Measurements from ENCODE around the gene UBE3A.
A peak's percentile ranks its signal among the peaks of the same experiment; 100 is the strongest.

Gene UBE3A

DNA sequence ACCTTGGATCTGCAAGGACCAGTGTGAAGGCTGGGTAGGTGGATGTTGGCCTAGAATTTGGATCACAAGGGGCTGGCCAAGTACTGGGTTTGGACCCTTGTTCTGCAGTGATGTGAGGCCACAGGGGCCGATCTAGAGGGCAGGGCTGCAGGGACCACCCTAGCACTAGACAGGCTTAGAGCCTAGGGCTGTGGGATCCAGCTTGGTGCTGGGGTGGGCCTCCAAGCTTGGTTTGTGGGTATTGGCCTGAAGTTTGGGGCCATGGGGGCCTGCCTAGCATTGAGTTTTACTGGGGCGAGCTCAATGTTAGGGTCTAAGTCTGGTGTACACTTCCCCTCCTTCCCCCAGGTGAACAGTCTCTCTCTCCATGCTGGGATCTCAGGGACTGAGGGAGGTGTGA lies 36.5 kb downstream of the UBE3A start:
- DNase-seq = no peak

- DNase-seq = no peak
Observed at GRCh38 chr15:25401501-25401900, 37.3 kb downstream of the UBE3A start.

DNA sequence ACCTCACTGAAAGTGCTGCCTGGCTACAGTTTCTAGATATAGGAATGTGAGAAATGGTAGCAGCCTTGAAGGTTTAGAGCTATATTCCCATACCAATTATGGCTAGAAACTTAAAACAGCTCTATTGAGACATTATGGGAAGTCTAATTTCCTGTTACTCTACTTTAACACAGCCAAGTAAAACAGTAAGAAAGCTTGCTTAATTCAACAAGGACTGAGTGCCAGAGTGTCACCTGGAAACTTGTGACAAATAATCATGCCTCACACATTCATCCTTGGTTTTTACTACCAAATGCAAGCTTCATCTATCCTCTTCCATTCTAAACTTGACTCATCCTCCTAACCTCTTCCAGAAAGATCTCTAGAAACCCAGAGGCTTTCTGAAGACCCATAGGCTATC lies 41.7 kb downstream of the UBE3A start:
- DNase-seq = no peak

DNA sequence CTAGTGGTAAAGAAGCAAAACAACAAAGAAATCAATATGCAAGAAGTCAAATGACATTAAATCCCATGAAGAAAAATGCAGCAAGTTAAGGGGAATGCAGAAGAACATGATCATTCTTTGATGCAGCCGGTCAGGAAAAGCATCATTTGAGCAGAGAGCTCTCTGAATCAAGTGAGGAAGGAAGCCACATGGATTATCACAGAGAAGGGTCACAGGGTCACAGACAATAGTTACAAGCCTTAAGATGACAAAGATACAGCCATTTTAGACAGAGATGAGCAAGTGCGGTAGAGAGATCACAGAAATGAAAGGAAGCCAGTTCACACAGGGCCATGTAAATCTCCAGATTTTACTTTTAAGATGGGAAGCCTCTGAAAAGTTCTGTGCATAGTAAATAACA lies 43.9 kb downstream of the UBE3A start:
- DNase-seq = no peak

DNA sequence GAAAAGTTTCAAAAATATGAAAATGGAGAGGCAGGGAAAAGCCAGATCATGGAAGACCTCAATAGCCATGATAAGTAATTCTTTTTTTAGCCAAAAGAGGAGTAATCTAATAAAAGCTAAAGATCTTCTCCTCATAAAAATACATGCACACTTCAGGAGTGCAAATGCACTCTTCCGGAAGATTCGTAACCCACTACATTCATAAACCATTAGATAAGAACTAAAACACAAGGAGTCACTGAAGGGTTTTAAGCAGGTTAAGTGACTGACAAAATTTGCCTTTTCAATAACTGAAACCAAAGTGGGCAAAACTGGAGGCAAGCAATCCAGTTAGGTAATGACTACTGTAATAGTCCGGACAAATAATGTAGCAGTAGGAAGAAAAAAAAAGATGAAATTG lies 46.0 kb downstream of the UBE3A start:
- no peak for DNase-seq

DNA sequence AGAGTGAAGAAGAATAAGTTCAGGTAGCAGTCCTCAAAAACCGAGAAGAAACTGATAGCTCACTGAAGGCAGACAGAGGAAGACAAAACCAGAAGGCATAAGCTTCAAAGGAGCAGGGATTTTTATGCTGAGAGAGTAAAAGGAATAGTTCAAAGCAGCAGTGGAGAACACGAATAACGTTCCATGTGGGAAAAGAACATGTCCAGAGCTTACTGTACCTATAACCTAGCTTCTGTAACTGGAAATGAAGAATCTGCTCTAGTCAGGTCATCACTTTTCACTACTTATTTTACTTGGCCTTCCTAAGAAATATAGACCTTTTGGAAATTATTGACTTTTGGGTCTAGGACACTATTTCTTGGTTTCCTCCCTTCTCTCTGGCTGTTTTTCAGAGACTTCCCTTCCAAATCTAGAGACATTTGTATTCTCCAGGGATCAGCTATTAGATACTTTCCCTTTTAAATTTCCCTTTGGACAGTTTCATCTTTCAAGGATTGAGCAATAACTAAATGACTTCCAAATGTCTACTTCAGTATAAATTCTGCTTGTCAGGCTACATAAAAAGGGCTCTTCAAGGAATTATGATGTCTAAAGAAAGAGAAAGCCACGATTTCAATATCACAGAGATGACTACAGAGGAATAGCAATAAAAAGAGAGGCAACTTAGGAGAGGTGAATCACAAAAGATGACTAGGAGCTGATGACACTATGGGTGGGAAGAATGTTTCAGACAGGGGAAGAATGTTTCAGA lies 46.7 kb downstream of the UBE3A start:
- DNase-seq = peak; percentile 95

GRCh38 chr15:25385986-25386385 lies 52.8 kb downstream of the UBE3A start:
- no peak for DNase-seq

DNA sequence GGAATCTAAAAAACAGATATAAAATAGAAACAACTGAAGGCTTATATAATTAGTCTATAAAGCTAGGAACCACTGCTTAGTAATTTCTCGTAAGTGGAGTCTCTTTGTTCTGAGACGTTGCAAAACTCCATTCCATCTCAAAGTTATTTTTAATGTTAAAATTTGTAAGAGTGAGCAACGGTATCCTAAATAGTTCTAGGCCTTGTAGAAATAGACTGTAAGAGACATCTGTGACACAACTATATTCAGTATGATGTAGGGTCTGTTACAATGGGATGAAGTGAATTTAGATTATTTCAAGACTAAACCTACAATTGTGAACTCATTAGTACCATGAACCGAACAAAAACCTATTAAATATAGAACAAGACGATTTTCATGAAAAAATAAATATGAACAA lies 57.2 kb downstream of the UBE3A start:
- no peak for DNase-seq

GRCh38 chr15:25378501-25378901 lies 60.3 kb downstream of the UBE3A start:
- peak; percentile 10 for DNase-seq

- DNase-seq = no peak
Observed at GRCh38 chr15:25375557-25375956, 63.3 kb downstream of the UBE3A start.

- no peak for DNase-seq
Observed at GRCh38 chr15:25374143-25374542, 64.7 kb downstream of the UBE3A start.

- no peak for DNase-seq
Observed at GRCh38 chr15:25372298-25372697, 66.5 kb downstream of the UBE3A start.

- DNase-seq = peak; percentile 27
Observed at GRCh38 chr15:25368850-25369249, 70.0 kb downstream of the UBE3A start.

GRCh38 chr15:25366058-25366457 lies 72.8 kb downstream of the UBE3A start:
- DNase-seq = no peak

GRCh38 chr15:25362545-25362944 lies 76.3 kb downstream of the UBE3A start:
- no peak for DNase-seq

GRCh38 chr15:25347707-25348106 lies 91.1 kb downstream of the UBE3A start:
- DNase-seq = no peak

DNA sequence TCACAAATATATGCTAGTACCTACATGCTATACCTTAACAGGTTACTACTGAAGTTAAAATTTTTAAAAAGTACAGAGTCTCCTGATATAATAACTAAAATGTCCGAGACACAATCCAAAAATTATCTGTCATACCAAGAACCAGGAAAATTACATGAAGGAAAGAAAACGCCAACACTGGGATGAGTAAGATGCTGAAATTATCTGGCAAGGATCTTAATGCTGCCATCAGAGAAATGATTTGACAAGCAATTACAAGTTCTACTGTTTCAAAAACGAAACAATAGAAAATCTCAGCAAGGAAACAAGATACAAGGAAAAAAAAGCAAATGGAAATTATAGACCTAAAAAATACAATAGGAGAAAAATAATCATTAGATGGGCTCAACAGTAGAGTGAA lies 92.5 kb downstream of the UBE3A start:
- no peak for DNase-seq

- DNase-seq = peak; percentile 12
Observed at GRCh38 chr15:25345943-25346342, 92.9 kb downstream of the UBE3A start.

DNA sequence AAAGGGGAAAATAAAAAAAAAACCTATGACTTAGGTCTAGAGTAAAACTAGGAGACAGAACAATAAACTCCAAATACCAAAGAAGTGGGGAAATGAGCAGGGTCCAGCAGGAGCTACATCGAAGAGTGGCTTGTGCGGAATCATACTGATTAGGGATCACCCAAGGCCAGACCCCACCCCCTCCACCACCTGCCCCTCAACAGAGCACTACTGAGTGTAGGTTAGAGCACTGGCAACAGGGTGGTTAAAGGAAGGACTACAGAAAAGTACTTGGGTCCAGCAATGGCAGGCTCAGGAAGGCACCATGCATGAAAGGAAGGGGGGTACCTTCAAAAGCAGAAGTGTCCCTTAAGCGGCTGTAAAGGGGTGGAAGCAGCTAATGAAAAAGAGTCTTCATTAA lies 96.2 kb downstream of the UBE3A start:
- no peak for DNase-seq

DNA sequence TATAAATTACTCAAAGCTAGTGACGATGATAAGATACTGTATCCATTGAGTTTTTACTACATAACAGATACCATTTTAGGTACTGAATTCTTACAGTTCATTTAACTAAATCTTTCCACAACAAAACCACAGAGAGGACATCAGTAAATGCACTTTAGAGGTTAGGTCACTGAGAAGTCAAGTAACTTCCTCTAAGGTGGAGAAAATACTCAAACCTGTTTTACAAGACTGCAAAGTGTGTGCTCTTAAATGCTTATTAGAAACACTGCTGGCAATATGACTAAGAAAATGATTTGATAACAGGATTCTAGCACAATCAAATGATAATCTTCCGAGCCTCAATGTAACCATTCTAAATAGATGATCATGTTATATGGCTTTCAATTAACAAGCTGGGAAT lies 99.4 kb downstream of the UBE3A start:
- no peak for DNase-seq

GRCh38 chr15:25335279-25335678 lies 103.5 kb downstream of the UBE3A start:
- DNase-seq = no peak

DNA sequence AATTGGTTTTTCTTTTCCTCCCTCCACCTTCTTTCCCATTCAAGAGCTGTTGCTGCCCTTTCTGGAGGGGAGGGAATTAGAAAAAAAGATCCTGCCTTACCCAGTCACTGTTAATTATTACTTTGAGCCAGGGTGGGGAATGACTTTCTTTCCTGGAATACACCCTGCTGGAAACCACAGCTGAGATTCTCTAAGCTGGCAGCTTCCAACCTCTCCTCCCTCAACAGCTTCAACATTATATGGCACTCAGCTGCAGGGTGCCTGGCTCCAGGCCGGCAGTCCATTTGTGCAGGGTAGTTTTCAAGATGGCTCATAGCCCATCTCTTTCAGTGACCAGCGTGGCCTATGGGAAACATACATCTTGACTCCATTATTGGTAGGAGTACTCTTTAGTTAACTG lies 105.8 kb downstream of the UBE3A start:
- no peak for DNase-seq

DNA sequence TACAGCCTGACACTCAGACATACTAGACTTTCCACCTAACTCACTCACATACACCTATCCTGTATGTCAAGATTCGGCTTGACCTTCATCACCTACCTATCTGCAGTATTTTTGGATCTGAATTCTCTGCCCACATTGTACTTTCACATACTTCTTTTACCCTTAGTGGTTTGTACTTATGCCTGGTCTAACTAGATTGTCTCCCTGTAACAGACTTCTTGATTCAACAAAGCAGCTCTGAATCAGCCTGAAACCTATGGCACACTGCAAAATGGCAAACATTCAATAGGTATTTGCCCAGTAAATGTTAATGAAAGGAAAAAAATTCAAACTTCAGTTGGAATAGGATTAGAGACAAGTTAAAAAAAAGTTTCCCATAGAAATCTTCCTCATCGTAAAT lies 106.5 kb downstream of the UBE3A start:
- DNase-seq = no peak

DNA sequence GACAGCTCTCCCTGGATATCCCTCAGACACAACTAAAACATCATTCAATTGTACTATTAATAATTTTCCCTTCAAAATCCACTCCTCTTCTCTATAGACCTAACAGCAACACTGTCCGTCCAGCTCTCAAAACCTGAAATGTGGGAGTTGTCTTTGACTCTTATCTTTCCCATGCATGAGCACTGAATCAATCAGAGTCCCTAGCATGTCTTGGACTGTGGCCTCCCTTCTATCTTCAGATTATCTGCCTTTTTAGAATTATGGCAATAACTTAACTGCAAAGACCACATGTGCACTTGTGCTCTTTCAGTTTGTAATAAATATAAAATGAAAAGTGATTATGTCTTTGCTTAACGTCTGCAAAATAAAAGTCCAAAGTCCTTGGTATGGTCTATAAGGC lies 107.0 kb downstream of the UBE3A start:
- DNase-seq = no peak

DNA sequence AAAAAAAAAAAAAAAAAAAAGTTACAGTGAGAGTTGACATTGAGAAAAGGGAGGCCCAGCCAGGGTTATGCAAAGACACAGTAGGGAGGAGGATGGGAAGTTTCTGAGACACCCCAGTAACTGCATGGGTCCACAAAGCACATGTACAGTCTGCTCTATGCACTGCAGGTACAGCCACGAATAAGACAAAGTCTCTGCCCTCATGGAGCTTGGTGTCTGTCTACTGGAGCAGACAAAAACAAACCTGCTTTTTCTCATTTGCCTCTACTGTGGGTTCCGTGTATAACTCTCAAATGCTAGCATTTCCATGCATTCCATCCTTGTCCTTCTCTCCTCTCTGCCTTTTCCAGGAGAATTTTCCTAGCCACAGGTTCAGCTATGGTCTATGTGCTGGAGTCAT lies 107.4 kb downstream of the UBE3A start:
- DNase-seq = no peak

DNA sequence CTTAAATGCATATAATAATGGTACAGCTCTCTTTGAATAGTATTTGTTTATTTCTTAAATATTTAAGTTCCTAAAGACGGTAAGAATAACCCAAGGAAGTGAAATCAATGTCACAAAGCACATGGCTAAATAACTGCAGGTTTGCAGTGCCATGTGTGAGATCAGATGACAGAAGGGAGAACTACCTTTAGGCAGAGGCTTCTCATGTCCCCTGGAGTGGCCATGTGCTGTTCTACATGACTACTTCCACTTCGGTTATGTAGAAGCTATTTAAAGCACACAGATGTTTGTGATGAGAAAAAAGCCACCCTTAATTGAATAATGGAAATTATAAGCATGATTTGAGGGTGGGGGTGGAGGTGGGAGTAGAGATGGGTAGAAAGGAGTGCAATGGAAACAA lies 109.1 kb downstream of the UBE3A start:
- no peak for DNase-seq
